H9 (cell line): Measurements from ENCODE around the gene MRPL16. TPM values are rescaled to one million over a fixed set of nuclear protein-coding genes. Genes with fewer than 3 reads are reported as not detected.

Experiments used
- DNase-seq: peaks from one replicate; pipeline ENCODE4 v3.0.0-alpha.2; 2017
- H2AFZ ChIP-seq: one replicate; pipeline ENCODE4 v1.6.1; 2013; ENCODE audit warnings: mild to moderate bottlenecking, low read length, control low read depth, moderate library complexity
- H2AK5ac ChIP-seq: 2 replicates; pipeline ENCODE4 v1.6.1; 2013; ENCODE audit warnings: low read length, control low read depth, mixed read lengths; ENCODE audit not compliant: insufficient read length
- H2BK120ac ChIP-seq: one replicate; pipeline ENCODE4 v1.6.1; 2013; ENCODE audit warnings: low read depth, mild to moderate bottlenecking, low read length, control low read depth, inconsistent platforms; ENCODE audit not compliant: poor library complexity, severe bottlenecking
- H2BK12ac ChIP-seq: 2 replicates; pipeline ENCODE4 v1.6.1; 2013; ENCODE audit warnings: low read length, control low read depth, mixed read lengths, low read depth; ENCODE audit not compliant: insufficient read length
- H2BK15ac ChIP-seq: 2 replicates; pipeline ENCODE4 v1.6.1; 2013; ENCODE audit warnings: low read depth, low read length, control low read depth
- H2BK20ac ChIP-seq: one replicate; pipeline ENCODE4 v1.6.1; 2013; ENCODE audit warnings: low read depth, mild to moderate bottlenecking, low read length, control low read depth, inconsistent platforms; ENCODE audit not compliant: poor library complexity, severe bottlenecking
- H2BK5ac ChIP-seq: 2 replicates; pipeline ENCODE4 v1.6.1; 2013; ENCODE audit warnings: low read length, control low read depth, mixed read lengths; ENCODE audit not compliant: insufficient read length
- H3K14ac ChIP-seq: 2 replicates; pipeline ENCODE4 v1.6.1; 2013; ENCODE audit warnings: low read length, control low read depth; ENCODE audit not compliant: insufficient read depth
- H3K18ac ChIP-seq: 2 replicates; pipeline ENCODE4 v1.6.1; 2013; ENCODE audit warnings: low read depth, mild to moderate bottlenecking, mixed read lengths, low read length, control low read depth; ENCODE audit not compliant: insufficient read length
- H3K23ac ChIP-seq: 2 replicates; pipeline ENCODE4 v1.6.1; 2013; ENCODE audit warnings: low read length, control low read depth, mixed read lengths, low read depth; ENCODE audit not compliant: insufficient read length
- H3K23me2 ChIP-seq: 2 replicates; pipeline ENCODE4 v1.6.1; 2013; ENCODE audit warnings: low read depth, mild to moderate bottlenecking, mixed read lengths, low read length, control low read depth; ENCODE audit not compliant: insufficient read length, poor library complexity, severe bottlenecking
- H3K27ac ChIP-seq: 2 replicates; pipeline ENCODE4 v1.5.1; 2013; ENCODE audit warnings: low read length, control low read depth, mixed read lengths, low read depth; ENCODE audit not compliant: insufficient read length
- H3K27me3 ChIP-seq: 2 replicates; pipeline ENCODE4 v1.6.1; 2013; ENCODE audit warnings: low read length, control low read depth, inconsistent platforms; ENCODE audit not compliant: insufficient read depth
- H3K4ac ChIP-seq: 2 replicates; pipeline ENCODE4 v1.6.1; 2013; ENCODE audit warnings: low read depth, mild to moderate bottlenecking, control low read depth, inconsistent platforms, low read length, moderate library complexity
- H3K4me1 ChIP-seq: 2 replicates; pipeline ENCODE4 v1.6.1; 2013; ENCODE audit warnings: low read length, control low read depth, inconsistent platforms; ENCODE audit not compliant: insufficient read depth
- H3K4me2 ChIP-seq: 2 replicates; pipeline ENCODE4 v1.6.1; 2013; ENCODE audit warnings: low read length, control low read depth, mixed read lengths; ENCODE audit not compliant: insufficient read length, insufficient read depth
- H3K56ac ChIP-seq: 2 replicates; pipeline ENCODE4 v1.6.1; 2013; ENCODE audit warnings: low read depth, mild to moderate bottlenecking, mixed read lengths, low read length, control low read depth; ENCODE audit not compliant: insufficient read length
- H3K79me1 ChIP-seq: 2 replicates; pipeline ENCODE4 v1.6.1; 2013; ENCODE audit warnings: low read depth, mild to moderate bottlenecking, moderate library complexity, low read length, control low read depth, inconsistent platforms; ENCODE audit not compliant: insufficient read depth, poor library complexity, severe bottlenecking
- H3K79me2 ChIP-seq: 2 replicates; pipeline ENCODE4 v1.6.1; 2013; ENCODE audit warnings: low read length, control low read depth, inconsistent platforms; ENCODE audit not compliant: insufficient read depth
- H3K9ac ChIP-seq: 2 replicates; pipeline ENCODE4 v1.6.1; 2013; ENCODE audit warnings: low read length, control low read depth, mixed read lengths; ENCODE audit not compliant: insufficient read length; ENCODE audit errors: extremely low read depth
- H3K9me3 ChIP-seq: one replicate; pipeline ENCODE4 v1.6.1; 2013; ENCODE audit warnings: low read depth, low read length, inconsistent platforms; ENCODE audit not compliant: control insufficient read depth
- H3T11ph ChIP-seq: one replicate; pipeline ENCODE4 v1.6.1; 2013; ENCODE audit warnings: mild to moderate bottlenecking, low read length, control low read depth, inconsistent platforms
- H4K20me1 ChIP-seq: one replicate; pipeline ENCODE4 v1.6.1; 2013; ENCODE audit not compliant: control insufficient read depth, insufficient read length, insufficient read depth
- H4K5ac ChIP-seq: 2 replicates; pipeline ENCODE4 v1.6.1; 2013; ENCODE audit warnings: low read depth, mild to moderate bottlenecking, mixed read lengths, low read length, control low read depth; ENCODE audit not compliant: insufficient read length
- H4K8ac ChIP-seq: replicated peaks from 2 replicates; pipeline ENCODE4 v1.6.1; 2013; ENCODE audit warnings: low read length, control low read depth, mixed read lengths, low read depth; ENCODE audit not compliant: insufficient read length
- H4K91ac ChIP-seq: 2 replicates; pipeline ENCODE4 v1.6.1; 2013; ENCODE audit warnings: low read depth, mild to moderate bottlenecking, moderate library complexity, mixed read lengths, low read length, control low read depth; ENCODE audit not compliant: insufficient read length
- H3K27ac Mint-ChIP-seq, 3 experiments: 2 replicates in 2 of 3; 3 replicates in 1 of 3; pipeline ENCODE4 v1.8.0; 2020 to 2021; ENCODE audit warnings: mixed read lengths in 3 of 3, mild to moderate bottlenecking in 1 of 3, moderate library complexity in 1 of 3
- H3K27me3 Mint-ChIP-seq: 2 replicates; pipeline ENCODE4 v1.8.0; 2021; ENCODE audit warnings: low read depth, mild to moderate bottlenecking, moderate library complexity, mixed read lengths
- H3K36me3 Mint-ChIP-seq, 3 experiments: 2 replicates in 2 of 3; 3 replicates in 1 of 3; pipeline ENCODE4 v1.8.0; 2020 to 2021; ENCODE audit warnings: low read depth in 3 of 3, mixed read lengths in 3 of 3; ENCODE audit not compliant: insufficient read depth in 1 of 3
- H3K4me1 Mint-ChIP-seq, 2 experiments: 2 replicates each; pipeline ENCODE4 v1.8.0; 2020; ENCODE audit warnings: mixed read lengths in 2 of 2
- H3K4me3 Mint-ChIP-seq, 2 experiments: 2 replicates in 1 of 2; 3 replicates in 1 of 2; pipeline ENCODE4 v1.8.0; 2020 to 2021; ENCODE audit warnings: mild to moderate bottlenecking in 2 of 2, mixed read lengths in 2 of 2, moderate library complexity in 1 of 2
- H3K9me3 Mint-ChIP-seq, 2 experiments: 2 replicates in 1 of 2; 3 replicates in 1 of 2; pipeline ENCODE4 v1.8.0; 2020; ENCODE audit warnings: mild to moderate bottlenecking in 2 of 2, mixed read lengths in 2 of 2, moderate library complexity in 1 of 2
- CTCF ChIP-seq: fragments of 200-600 bp; sonication (generic); conservative IDR thresholded peaks from 3 replicates; pipeline ENCODE4 v1.8.0; 2021; ENCODE audit warnings: antibody characterized with exemption, mild to moderate bottlenecking
- WGBS: extraction: QIAGEN DNeasy Blood & Tissue Kit; methylation state at CpG from one replicate; pipeline ENCODE4 v1.1.7; 2013; ENCODE audit warnings: missing lambda C conversion rate, low lambda C conversion rate, mixed read lengths; ENCODE audit not compliant: insufficient read length; ENCODE audit errors: extremely low coverage; 5-methylcytosine and 5-hydroxymethylcytosine counted together
- total RNA-seq: library from RNA; stranded (reverse); gene quantifications from 2 replicates; pipeline ENCODE4 v1.2.1, GENCODE V29; 2021

Gene MRPL16
- total RNA-seq, 1 experiment from 2014 or later = 87.1 TPM

DNA sequence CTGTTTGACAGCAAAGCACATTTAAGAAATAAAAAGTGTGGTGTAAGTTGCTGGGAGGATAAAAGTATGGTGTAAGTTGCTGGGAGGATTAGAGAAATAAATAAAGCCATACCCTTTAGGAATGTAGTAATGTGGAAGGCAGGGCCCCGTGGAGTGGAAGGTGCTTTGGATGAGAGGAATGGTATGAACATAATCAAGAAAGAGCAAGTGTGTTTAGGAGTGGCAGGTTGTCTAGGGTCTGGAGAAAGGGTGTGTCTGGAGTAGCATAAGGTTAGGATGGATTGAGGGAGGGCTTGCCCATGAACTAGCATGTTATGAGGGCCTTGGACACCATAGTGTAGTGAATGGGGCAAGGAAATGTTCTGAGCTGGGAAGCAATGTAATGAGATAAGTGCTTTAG, 18.1 kb downstream of the MRPL16 start:
- Histone ChIP-seq H2BK120ac (no peak overlapping the region), H3K79me2 (no peaks in the 10 kb centered on the region)

More for the DNA sequence above, 18.1 kb downstream of the MRPL16 start:
- no peak overlapping the region for H2BK15ac ChIP-seq
- DNase-seq = no peak
- H2BK12ac ChIP-seq = no peak overlapping the region
- no peak overlapping the region for H4K91ac ChIP-seq
- Mint-ChIP-seq H3K4me1 (no peaks in the 10 kb centered on the region), H3K27ac (peak overlapping the region in 1 of 3 experiments; percentile 65; a peak in 1 of 7 replicates), H3K9me3 (no peaks in the 10 kb centered on the region), H3K36me3 (peaks cover 17 to 79% (median 68%) of the 10 kb centered on the region in 3 experiments), H3K27me3 (no peaks in the 10 kb centered on the region), H3K4me3 (peak overlapping the region in 1 of 2 experiments; percentile 10; a peak in 1 of 5 replicates)
- H3K4me1 ChIP-seq = no peaks in the 10 kb centered on the region
- TF ChIP-seq CTCF = no peak
- H3K23me2 ChIP-seq = no peaks in the 10 kb centered on the region
- H3K18ac ChIP-seq = no peak overlapping the region
- no peak overlapping the region for H3K4me2 ChIP-seq
- H3K27me3 ChIP-seq = no peaks in the 10 kb centered on the region
- no peak overlapping the region for H3K4ac ChIP-seq
- no peak overlapping the region for H3K27ac ChIP-seq
- no peak overlapping the region for H3T11ph ChIP-seq
- H2AFZ ChIP-seq = no peak overlapping the region
- no peaks in the 10 kb centered on the region for H3K9me3 ChIP-seq
- no peaks in the 10 kb centered on the region for H4K20me1 ChIP-seq
- H4K8ac ChIP-seq = no peak overlapping the region
- no peak overlapping the region for H3K9ac ChIP-seq
- no peak overlapping the region for H3K23ac ChIP-seq
- no peak overlapping the region for H4K5ac ChIP-seq
- WGBS = no CpG with 5 or more reads among the region's 1 CpG
- H2BK20ac ChIP-seq = no peak overlapping the region
- H3K79me1 ChIP-seq = no peaks in the 10 kb centered on the region
- no peak overlapping the region for H3K14ac ChIP-seq
- no peak overlapping the region for H2AK5ac ChIP-seq
- no peak overlapping the region for H2BK5ac ChIP-seq
- H3K56ac ChIP-seq = no peak overlapping the region
